H9 (cell line): ENCODE data around the gene VWA5B1. TPM values are rescaled to one million over a fixed set of nuclear protein-coding genes. Genes with fewer than 3 reads are reported as not detected.
A peak's percentile ranks its signal among the peaks of the same experiment; 100 is the strongest.

Source experiments
- DNase-seq: peaks from one replicate; pipeline ENCODE4 v3.0.0-alpha.2; 2017
- H2AFZ ChIP-seq: one replicate; pipeline ENCODE4 v1.6.1; 2013; ENCODE audit warnings: mild to moderate bottlenecking, low read length, control low read depth, moderate library complexity
- H2AK5ac ChIP-seq: 2 replicates; pipeline ENCODE4 v1.6.1; 2013; ENCODE audit warnings: low read length, control low read depth, mixed read lengths; ENCODE audit not compliant: insufficient read length
- H2BK120ac ChIP-seq: one replicate; pipeline ENCODE4 v1.6.1; 2013; ENCODE audit warnings: low read depth, mild to moderate bottlenecking, low read length, control low read depth, inconsistent platforms; ENCODE audit not compliant: poor library complexity, severe bottlenecking
- H2BK12ac ChIP-seq: 2 replicates; pipeline ENCODE4 v1.6.1; 2013; ENCODE audit warnings: low read length, control low read depth, mixed read lengths, low read depth; ENCODE audit not compliant: insufficient read length
- H2BK15ac ChIP-seq: 2 replicates; pipeline ENCODE4 v1.6.1; 2013; ENCODE audit warnings: low read depth, low read length, control low read depth
- H2BK20ac ChIP-seq: one replicate; pipeline ENCODE4 v1.6.1; 2013; ENCODE audit warnings: low read depth, mild to moderate bottlenecking, low read length, control low read depth, inconsistent platforms; ENCODE audit not compliant: poor library complexity, severe bottlenecking
- H2BK5ac ChIP-seq: 2 replicates; pipeline ENCODE4 v1.6.1; 2013; ENCODE audit warnings: low read length, control low read depth, mixed read lengths; ENCODE audit not compliant: insufficient read length
- H3K14ac ChIP-seq: 2 replicates; pipeline ENCODE4 v1.6.1; 2013; ENCODE audit warnings: low read length, control low read depth; ENCODE audit not compliant: insufficient read depth
- H3K18ac ChIP-seq: 2 replicates; pipeline ENCODE4 v1.6.1; 2013; ENCODE audit warnings: low read depth, mild to moderate bottlenecking, mixed read lengths, low read length, control low read depth; ENCODE audit not compliant: insufficient read length
- H3K23ac ChIP-seq: 2 replicates; pipeline ENCODE4 v1.6.1; 2013; ENCODE audit warnings: low read length, control low read depth, mixed read lengths, low read depth; ENCODE audit not compliant: insufficient read length
- H3K23me2 ChIP-seq: 2 replicates; pipeline ENCODE4 v1.6.1; 2013; ENCODE audit warnings: low read depth, mild to moderate bottlenecking, mixed read lengths, low read length, control low read depth; ENCODE audit not compliant: insufficient read length, poor library complexity, severe bottlenecking
- H3K27ac ChIP-seq: 2 replicates; pipeline ENCODE4 v1.5.1; 2013; ENCODE audit warnings: low read length, control low read depth, mixed read lengths, low read depth; ENCODE audit not compliant: insufficient read length
- H3K27me3 ChIP-seq: 2 replicates; pipeline ENCODE4 v1.6.1; 2013; ENCODE audit warnings: low read length, control low read depth, inconsistent platforms; ENCODE audit not compliant: insufficient read depth
- H3K4ac ChIP-seq: 2 replicates; pipeline ENCODE4 v1.6.1; 2013; ENCODE audit warnings: low read depth, mild to moderate bottlenecking, control low read depth, inconsistent platforms, low read length, moderate library complexity
- H3K4me1 ChIP-seq: 2 replicates; pipeline ENCODE4 v1.6.1; 2013; ENCODE audit warnings: low read length, control low read depth, inconsistent platforms; ENCODE audit not compliant: insufficient read depth
- H3K4me2 ChIP-seq: 2 replicates; pipeline ENCODE4 v1.6.1; 2013; ENCODE audit warnings: low read length, control low read depth, mixed read lengths; ENCODE audit not compliant: insufficient read length, insufficient read depth
- H3K56ac ChIP-seq: 2 replicates; pipeline ENCODE4 v1.6.1; 2013; ENCODE audit warnings: low read depth, mild to moderate bottlenecking, mixed read lengths, low read length, control low read depth; ENCODE audit not compliant: insufficient read length
- H3K79me1 ChIP-seq: 2 replicates; pipeline ENCODE4 v1.6.1; 2013; ENCODE audit warnings: low read depth, mild to moderate bottlenecking, moderate library complexity, low read length, control low read depth, inconsistent platforms; ENCODE audit not compliant: insufficient read depth, poor library complexity, severe bottlenecking
- H3K79me2 ChIP-seq: 2 replicates; pipeline ENCODE4 v1.6.1; 2013; ENCODE audit warnings: low read length, control low read depth, inconsistent platforms; ENCODE audit not compliant: insufficient read depth
- H3K9ac ChIP-seq: 2 replicates; pipeline ENCODE4 v1.6.1; 2013; ENCODE audit warnings: low read length, control low read depth, mixed read lengths; ENCODE audit not compliant: insufficient read length; ENCODE audit errors: extremely low read depth
- H3K9me3 ChIP-seq: one replicate; pipeline ENCODE4 v1.6.1; 2013; ENCODE audit warnings: low read depth, low read length, inconsistent platforms; ENCODE audit not compliant: control insufficient read depth
- H3T11ph ChIP-seq: one replicate; pipeline ENCODE4 v1.6.1; 2013; ENCODE audit warnings: mild to moderate bottlenecking, low read length, control low read depth, inconsistent platforms
- H4K20me1 ChIP-seq: one replicate; pipeline ENCODE4 v1.6.1; 2013; ENCODE audit not compliant: control insufficient read depth, insufficient read length, insufficient read depth
- H4K5ac ChIP-seq: 2 replicates; pipeline ENCODE4 v1.6.1; 2013; ENCODE audit warnings: low read depth, mild to moderate bottlenecking, mixed read lengths, low read length, control low read depth; ENCODE audit not compliant: insufficient read length
- H4K8ac ChIP-seq: replicated peaks from 2 replicates; pipeline ENCODE4 v1.6.1; 2013; ENCODE audit warnings: low read length, control low read depth, mixed read lengths, low read depth; ENCODE audit not compliant: insufficient read length
- H4K91ac ChIP-seq: 2 replicates; pipeline ENCODE4 v1.6.1; 2013; ENCODE audit warnings: low read depth, mild to moderate bottlenecking, moderate library complexity, mixed read lengths, low read length, control low read depth; ENCODE audit not compliant: insufficient read length
- H3K27ac Mint-ChIP-seq, 3 experiments: 2 replicates in 2 of 3; 3 replicates in 1 of 3; pipeline ENCODE4 v1.8.0; 2020 to 2021; ENCODE audit warnings: mixed read lengths in 3 of 3, mild to moderate bottlenecking in 1 of 3, moderate library complexity in 1 of 3
- H3K27me3 Mint-ChIP-seq: 2 replicates; pipeline ENCODE4 v1.8.0; 2021; ENCODE audit warnings: low read depth, mild to moderate bottlenecking, moderate library complexity, mixed read lengths
- H3K36me3 Mint-ChIP-seq, 3 experiments: 2 replicates in 2 of 3; 3 replicates in 1 of 3; pipeline ENCODE4 v1.8.0; 2020 to 2021; ENCODE audit warnings: low read depth in 3 of 3, mixed read lengths in 3 of 3; ENCODE audit not compliant: insufficient read depth in 1 of 3
- H3K4me1 Mint-ChIP-seq, 2 experiments: 2 replicates each; pipeline ENCODE4 v1.8.0; 2020; ENCODE audit warnings: mixed read lengths in 2 of 2
- H3K4me3 Mint-ChIP-seq, 2 experiments: 2 replicates in 1 of 2; 3 replicates in 1 of 2; pipeline ENCODE4 v1.8.0; 2020 to 2021; ENCODE audit warnings: mild to moderate bottlenecking in 2 of 2, mixed read lengths in 2 of 2, moderate library complexity in 1 of 2
- H3K9me3 Mint-ChIP-seq, 2 experiments: 2 replicates in 1 of 2; 3 replicates in 1 of 2; pipeline ENCODE4 v1.8.0; 2020; ENCODE audit warnings: mild to moderate bottlenecking in 2 of 2, mixed read lengths in 2 of 2, moderate library complexity in 1 of 2
- CTCF ChIP-seq: fragments of 200-600 bp; sonication (generic); conservative IDR thresholded peaks from 3 replicates; pipeline ENCODE4 v1.8.0; 2021; ENCODE audit warnings: antibody characterized with exemption, mild to moderate bottlenecking
- WGBS: extraction: QIAGEN DNeasy Blood & Tissue Kit; methylation state at CpG from one replicate; pipeline ENCODE4 v1.1.7; 2013; ENCODE audit warnings: missing lambda C conversion rate, low lambda C conversion rate, mixed read lengths; ENCODE audit not compliant: insufficient read length; ENCODE audit errors: extremely low coverage; 5-methylcytosine and 5-hydroxymethylcytosine counted together
- total RNA-seq: library from RNA; stranded (reverse); gene quantifications from 2 replicates; pipeline ENCODE4 v1.2.1, GENCODE V29; 2021

Gene VWA5B1
- total RNA-seq, 1 experiment from 2014 or later = not detected

- Histone ChIP-seq H3K23ac (no peak overlapping the region), H2AFZ (no peak overlapping the region), H2BK15ac (no peak overlapping the region), H2BK5ac (no peak overlapping the region), H3K4me2 (no peak overlapping the region), H3K56ac (no peak overlapping the region), H3K4me1 (no peaks in the 10 kb centered on the region), H4K20me1 (no peaks in the 10 kb centered on the region), H4K91ac (peak overlapping the region; percentile 40), H3K23me2 (no peaks in the 10 kb centered on the region), H3K79me2 (no peaks in the 10 kb centered on the region), H3K27ac (no peak overlapping the region), H3K79me1 (no peaks in the 10 kb centered on the region), H4K5ac (no peak overlapping the region), H3K9ac (no peak overlapping the region), H2BK120ac (no peak overlapping the region), H2BK12ac (no peak overlapping the region), H3K18ac (no peak overlapping the region), H4K8ac (no peak overlapping the region), H3K14ac (no peak overlapping the region; the same call in 1 of the 2 replicates), H3K9me3 (no peaks in the 10 kb centered on the region), H3K27me3 (peaks cover 49% of the 10 kb centered on the region), H3T11ph (no peak overlapping the region), H2AK5ac (no peak overlapping the region), H2BK20ac (no peak overlapping the region), H3K4ac (no peak overlapping the region)
- Mint-ChIP-seq H3K27me3 (peaks cover 100% of the 10 kb centered on the region), H3K9me3 (peaks cover 0 to 14% of the 10 kb centered on the region in 2 experiments; a peak in 2 of 5 replicates), H3K27ac (no peak overlapping the region; a peak in 1 of 7 replicates), H3K4me3 (no peak overlapping the region), H3K4me1 (peaks cover 18 to 37% of the 10 kb centered on the region in 2 experiments), H3K36me3 (no peaks in the 10 kb centered on the region)
- peak; percentile 9 for DNase-seq
- WGBS = no CpG with 5 or more reads among the region's 8 CpGs
- TF ChIP-seq CTCF = no peak
These were observed 112.9 kb downstream of the VWA5B1 start for GRCh38 chr1:20403423-20404145.
